ENCODE data around the gene NSMCE3.

The NSMCE3 gene

DNA sequence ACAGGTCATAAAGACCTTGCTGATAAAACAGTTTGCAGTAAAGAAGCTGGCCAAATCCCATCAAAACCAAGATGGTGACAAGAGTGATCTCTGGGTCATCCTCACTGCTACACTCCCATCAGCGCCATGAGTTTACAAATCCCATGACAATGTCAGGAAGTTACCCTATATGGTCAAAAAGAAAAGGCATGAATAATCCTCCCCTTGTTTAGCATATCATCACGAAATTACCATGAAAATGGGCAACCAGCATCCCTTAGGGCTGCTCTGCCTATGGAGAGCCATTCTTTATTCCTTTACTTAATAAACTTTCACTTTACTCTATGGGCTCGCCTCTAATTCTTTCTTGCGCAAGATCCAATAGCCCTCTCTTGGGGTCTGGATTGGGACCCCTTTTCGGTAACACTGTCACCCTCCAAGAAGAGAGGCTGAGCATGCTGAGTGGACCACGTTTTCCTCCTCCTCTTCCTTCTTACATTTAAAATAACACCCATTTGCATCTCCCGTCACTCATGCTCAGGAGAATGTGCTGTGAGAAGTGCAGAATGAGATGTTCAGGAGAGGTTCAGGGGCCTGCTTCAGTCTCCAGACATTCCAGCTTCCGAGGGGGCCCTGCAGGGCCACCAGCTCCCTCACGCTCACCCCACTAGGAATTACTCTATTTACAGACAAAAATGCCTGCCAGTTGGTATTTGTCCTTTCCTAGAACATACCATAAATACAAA, 47.3 kb downstream of the NSMCE3 start:
- no peak for DNase-seq (ENCODE audit: low read depth)
- no peak overlapping the region for H3K4me3 ChIP-seq (ENCODE audit: low read depth, low read length)
- TF ChIP-seq CTCF (conservative IDR thresholded peaks at IDR 0.05; ENCODE audit: low read depth, low read length): no peak

DNA sequence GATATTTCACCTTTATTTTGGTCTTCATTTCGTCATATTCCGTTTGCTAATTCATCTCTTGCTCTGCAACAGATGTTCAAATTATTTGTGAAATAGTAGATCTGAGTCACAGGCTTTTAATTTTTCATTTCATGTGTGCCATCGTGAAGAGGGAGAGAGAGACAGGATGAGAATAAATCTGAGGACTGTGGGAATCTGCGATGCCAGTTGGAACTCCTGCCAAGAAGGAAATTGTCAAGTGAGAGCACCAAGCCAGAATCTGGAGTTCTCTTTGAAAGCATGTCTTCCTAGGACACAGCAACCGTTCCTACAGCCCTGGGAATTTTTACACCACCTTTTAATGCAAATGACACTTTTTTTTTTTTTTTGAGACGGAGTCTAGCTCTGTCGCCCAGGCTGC, 48.8 kb downstream of the NSMCE3 start:
- no peak overlapping the region for H3K4me3 ChIP-seq (ENCODE audit: low read depth, low read length)
- TF ChIP-seq CTCF (conservative IDR thresholded peaks at IDR 0.05; ENCODE audit: low read depth, low read length): no peak
- no peak for DNase-seq (ENCODE audit: low read depth)

DNA sequence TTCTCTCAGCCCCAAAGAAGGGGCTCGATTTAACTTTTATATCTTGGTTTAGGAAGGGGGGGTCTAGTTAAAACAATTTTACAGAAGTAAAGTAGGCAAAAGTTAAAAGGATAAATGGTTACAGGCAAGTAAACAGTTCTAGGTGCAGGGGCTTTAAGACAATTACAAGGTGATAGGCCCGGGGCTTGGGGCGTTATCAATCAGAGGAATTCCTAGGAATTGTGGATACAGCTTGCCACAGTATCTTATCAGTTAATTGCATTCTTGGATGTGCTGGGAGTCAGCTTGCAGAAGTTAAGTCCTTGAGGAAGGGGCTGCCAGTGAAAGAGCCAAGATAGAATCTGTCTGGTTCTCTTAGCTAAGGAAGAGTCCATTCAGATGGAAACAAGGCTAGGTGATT, 52.7 kb downstream of the NSMCE3 start:
- DNase-seq (ENCODE audit: low read depth): no peak
- TF ChIP-seq CTCF (conservative IDR thresholded peaks at IDR 0.05; ENCODE audit: low read depth, low read length): no peak
- H3K4me3 ChIP-seq (ENCODE audit: low read depth, low read length): no peak overlapping the region
